Calu3 (cell line): Measurements from ENCODE around the gene ZBTB49. TPM values are rescaled to one million over a fixed set of nuclear protein-coding genes. Genes with fewer than 3 reads are reported as not detected.

ENCODE experiments used
- BruUV-seq: library from RNA; stranded (reverse); fragments of 400-500 nt; replicated peaks from 2 replicates; lab custom pipeline; 2021; lab: Mats Ljungman, UMichigan
- CTCF ChIA-PET: fragments of 300-600 bp; sonication (Branson Sonifier 250); formaldehyde crosslinking; loops from one replicate; lab custom pipeline; 2022; ENCODE audit warnings: antibody characterized with exemption; lab: Charles Lee
- DNase-seq: peaks from one replicate; pipeline ENCODE4 v3.0.0; 2022
- H3K27ac Mint-ChIP-seq: one replicate; pipeline ENCODE4 v1.8.0; 2022; ENCODE audit warnings: mixed read lengths; ENCODE audit not compliant: unreplicated experiment
- H3K27me3 Mint-ChIP-seq: one replicate; pipeline ENCODE4 v1.8.0; 2022; ENCODE audit warnings: mixed read lengths; ENCODE audit not compliant: unreplicated experiment
- H3K36me3 Mint-ChIP-seq: one replicate; pipeline ENCODE4 v1.8.0; 2022; ENCODE audit warnings: mild to moderate bottlenecking, moderate library complexity, mixed read lengths; ENCODE audit not compliant: insufficient read depth, unreplicated experiment
- H3K4me1 Mint-ChIP-seq: one replicate; pipeline ENCODE4 v1.8.0; 2022; ENCODE audit warnings: mild to moderate bottlenecking, low read depth, mixed read lengths; ENCODE audit not compliant: unreplicated experiment
- H3K4me3 Mint-ChIP-seq: one replicate; pipeline ENCODE4 v1.8.0; 2022; ENCODE audit warnings: mild to moderate bottlenecking, low read depth, moderate library complexity, mixed read lengths; ENCODE audit not compliant: unreplicated experiment
- H3K9me3 Mint-ChIP-seq: one replicate; pipeline ENCODE4 v1.8.0; 2022; ENCODE audit warnings: low read depth, mixed read lengths; ENCODE audit not compliant: unreplicated experiment
- intact Hi-C: fragments of 100-400 bp; cut with micrococcal nuclease; formaldehyde crosslinking; loops from one replicate; pipeline ENCODE4 v1.10.0; 2022; ENCODE audit not compliant: unreplicated experiment
- total RNA-seq: library from RNA; stranded (reverse); gene quantifications from 2 replicates; pipeline ENCODE4 v1.2.3, GENCODE V29; 2022
- TF ChIP-seq, protein P1 (sequence below): fragments of 200-600 bp; IDR thresholded peaks from one replicate; pipeline ENCODE4 v1.8.0; 2022; ENCODE audit warnings: antibody characterized with exemption; ENCODE audit not compliant: unreplicated experiment

ZBTB49 gene
- total RNA-seq, 1 experiment from 2014 or later = 3.3 TPM

DNA sequence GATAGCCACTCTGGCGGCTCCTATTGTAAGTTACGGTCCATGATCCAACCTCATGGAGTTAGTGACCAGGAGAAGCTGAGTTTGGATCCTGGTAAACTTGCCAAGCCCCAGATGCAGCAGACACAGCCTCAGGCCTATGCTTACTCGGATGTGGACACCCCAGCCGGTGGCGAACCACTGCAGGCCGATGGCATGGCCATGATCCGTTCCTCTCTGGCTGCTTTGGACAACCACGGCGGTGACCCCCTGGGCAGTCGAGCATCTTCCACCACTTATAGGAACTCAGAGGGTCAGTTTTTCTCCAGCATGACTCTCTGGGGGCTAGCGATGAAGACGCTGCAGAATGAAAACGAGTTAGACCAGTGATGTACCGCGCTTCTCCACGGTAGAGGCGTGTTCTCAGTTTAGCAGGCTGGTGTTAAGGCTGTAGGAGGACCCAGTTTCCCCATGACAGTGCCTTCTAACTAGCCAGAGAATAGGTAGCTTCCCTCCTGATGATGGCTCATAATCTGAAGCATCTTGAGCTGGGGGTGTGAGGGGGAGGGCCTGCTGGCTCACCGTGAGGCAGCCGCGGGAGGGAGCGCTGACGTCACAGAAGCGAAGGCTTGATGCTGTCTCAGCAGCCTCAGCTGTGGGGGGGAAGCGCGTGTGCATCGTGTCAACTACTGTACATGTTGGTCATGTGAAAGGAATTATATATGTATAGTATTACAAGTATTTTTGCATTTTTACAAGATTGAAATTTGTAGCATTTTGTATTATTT is 31.1 kb downstream of the ZBTB49 start:
- no peaks in the 10 kb centered on the region for H3K27me3 Mint-ChIP-seq
- no TSS peak for BruUV-seq
- CTCF ChIA-PET = no interaction called here
- TF ChIP-seq, protein P1, sequence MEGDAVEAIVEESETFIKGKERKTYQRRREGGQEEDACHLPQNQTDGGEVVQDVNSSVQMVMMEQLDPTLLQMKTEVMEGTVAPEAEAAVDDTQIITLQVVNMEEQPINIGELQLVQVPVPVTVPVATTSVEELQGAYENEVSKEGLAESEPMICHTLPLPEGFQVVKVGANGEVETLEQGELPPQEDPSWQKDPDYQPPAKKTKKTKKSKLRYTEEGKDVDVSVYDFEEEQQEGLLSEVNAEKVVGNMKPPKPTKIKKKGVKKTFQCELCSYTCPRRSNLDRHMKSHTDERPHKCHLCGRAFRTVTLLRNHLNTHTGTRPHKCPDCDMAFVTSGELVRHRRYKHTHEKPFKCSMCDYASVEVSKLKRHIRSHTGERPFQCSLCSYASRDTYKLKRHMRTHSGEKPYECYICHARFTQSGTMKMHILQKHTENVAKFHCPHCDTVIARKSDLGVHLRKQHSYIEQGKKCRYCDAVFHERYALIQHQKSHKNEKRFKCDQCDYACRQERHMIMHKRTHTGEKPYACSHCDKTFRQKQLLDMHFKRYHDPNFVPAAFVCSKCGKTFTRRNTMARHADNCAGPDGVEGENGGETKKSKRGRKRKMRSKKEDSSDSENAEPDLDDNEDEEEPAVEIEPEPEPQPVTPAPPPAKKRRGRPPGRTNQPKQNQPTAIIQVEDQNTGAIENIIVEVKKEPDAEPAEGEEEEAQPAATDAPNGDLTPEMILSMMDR = no peak
- H3K9me3 Mint-ChIP-seq = no peaks in the 10 kb centered on the region
- no peak for DNase-seq
- no peak overlapping the region for H3K27ac Mint-ChIP-seq
- intact Hi-C loops = no loop called here
- H3K4me1 Mint-ChIP-seq = no peaks in the 10 kb centered on the region
- no peaks in the 10 kb centered on the region for H3K36me3 Mint-ChIP-seq
- H3K4me3 Mint-ChIP-seq = no peak overlapping the region

DNA sequence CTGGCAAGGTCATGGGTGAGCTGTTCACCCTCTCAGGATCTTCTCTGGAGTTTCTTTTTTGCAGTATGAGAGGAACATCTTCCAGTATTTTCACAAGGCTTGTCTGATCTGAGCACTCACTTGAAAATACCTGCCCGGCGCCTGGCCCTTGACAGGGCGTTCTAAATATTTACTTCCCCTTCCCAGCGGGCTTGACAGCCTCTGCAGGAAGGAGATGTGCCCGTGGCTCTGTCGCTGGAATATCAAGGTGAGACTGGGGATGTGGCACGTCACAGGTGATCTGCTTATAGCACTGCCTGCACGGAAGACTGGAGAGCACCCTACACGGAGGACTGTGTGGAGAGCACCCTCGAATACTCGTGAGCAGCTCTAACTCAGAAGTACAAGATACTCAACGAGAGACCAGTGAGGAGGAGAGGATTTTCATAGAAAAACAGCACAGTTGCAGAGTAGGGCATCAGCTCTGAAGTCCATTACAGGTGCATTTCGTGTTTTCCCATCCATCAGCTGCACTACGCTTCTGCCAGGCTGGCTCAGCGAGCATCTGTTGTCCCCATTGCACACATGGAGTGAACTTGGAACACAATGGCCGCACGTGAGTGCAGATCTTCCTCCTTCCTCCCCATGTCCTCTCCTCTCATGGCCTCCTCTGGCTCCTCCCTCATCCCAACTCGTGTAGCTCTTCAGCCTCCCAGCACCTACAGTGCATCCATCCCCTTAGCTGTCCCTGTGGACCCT is 32.1 kb downstream of the ZBTB49 start:
- Mint-ChIP-seq H3K27ac (no peak overlapping the region), H3K4me1 (no peaks in the 10 kb centered on the region), H3K9me3 (no peaks in the 10 kb centered on the region), H3K4me3 (no peak overlapping the region), H3K27me3 (no peaks in the 10 kb centered on the region), H3K36me3 (no peaks in the 10 kb centered on the region)
- TF ChIP-seq, protein P1 = no peak
- CTCF ChIA-PET = interaction anchor here (0.6 kb wide), 1 partner anchor 222 kb away, joined by 16 read pairs; no protein-coding TSS in a partner anchor
- intact Hi-C loops = no loop called here
- no TSS peak for BruUV-seq
- no peak for DNase-seq

DNA sequence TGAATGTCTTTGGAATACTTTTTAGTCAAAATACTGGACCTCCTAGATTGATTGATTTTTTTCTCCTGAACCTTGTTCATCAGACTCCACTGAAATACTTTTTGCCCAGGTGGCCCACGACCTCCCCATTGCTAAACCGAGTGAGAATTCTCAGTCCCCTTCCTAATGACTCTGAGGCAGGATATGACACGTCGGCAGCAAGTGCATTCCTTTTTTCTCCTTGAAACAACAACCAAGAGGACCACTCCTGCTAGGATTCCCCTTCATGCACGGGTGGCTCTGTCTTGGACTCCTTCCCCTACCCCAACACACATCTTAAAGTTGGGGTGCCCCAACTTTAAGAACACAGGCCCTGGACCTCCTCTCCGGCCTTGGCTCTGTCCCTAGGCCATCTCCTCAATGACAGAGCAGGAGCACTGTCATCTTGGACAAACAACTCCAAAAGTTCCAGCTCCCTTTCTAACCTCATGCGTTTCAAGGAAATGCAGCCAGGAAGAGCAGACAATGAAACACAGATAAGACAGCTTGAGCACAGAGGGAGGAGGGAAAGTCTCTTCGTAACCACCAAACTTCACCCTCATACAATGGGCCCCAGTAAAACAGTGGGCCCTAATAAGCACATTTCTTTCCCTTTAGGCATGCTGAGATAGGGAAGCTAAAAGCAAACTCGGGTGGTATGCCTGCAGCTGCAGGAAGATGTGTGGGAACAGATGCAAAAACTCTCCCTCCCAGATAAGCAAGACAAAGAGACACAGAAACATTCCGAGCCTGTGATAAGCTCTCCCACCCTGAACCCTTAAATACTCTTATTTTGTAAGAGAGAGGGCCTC is 33.9 kb downstream of the ZBTB49 start:
- H3K36me3 Mint-ChIP-seq = no peaks in the 10 kb centered on the region
- no peaks in the 10 kb centered on the region for H3K4me1 Mint-ChIP-seq
- TF ChIP-seq, protein P1 = no peak
- no TSS peak for BruUV-seq
- no peak overlapping the region for H3K27ac Mint-ChIP-seq
- no peak for DNase-seq
- CTCF ChIA-PET = no interaction called here
- H3K9me3 Mint-ChIP-seq = no peaks in the 10 kb centered on the region
- intact Hi-C loops = no loop called here
- H3K4me3 Mint-ChIP-seq = no peak overlapping the region
- H3K27me3 Mint-ChIP-seq = no peaks in the 10 kb centered on the region

DNA sequence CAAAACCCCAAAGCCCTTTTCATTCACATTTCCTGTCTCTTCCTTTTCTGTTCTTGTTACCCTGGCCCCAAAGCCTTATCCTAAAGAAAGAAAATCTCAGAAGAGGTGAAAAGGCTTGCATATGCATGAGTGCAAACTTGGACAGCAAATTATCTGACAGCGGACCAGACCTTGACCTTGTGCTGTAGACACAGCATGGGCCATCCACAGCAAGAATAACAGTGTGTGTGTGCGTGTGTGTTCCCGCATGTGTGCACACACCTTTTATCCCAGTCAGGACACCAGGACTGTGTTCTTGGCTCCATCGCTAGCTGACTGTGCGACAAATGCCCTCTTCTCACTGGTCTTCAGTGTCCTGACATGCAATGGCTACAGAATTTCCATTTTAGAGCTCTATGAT is 35.3 kb downstream of the ZBTB49 start:
- Mint-ChIP-seq H3K27me3 (no peaks in the 10 kb centered on the region), H3K27ac (no peak overlapping the region), H3K36me3 (no peaks in the 10 kb centered on the region), H3K4me1 (no peaks in the 10 kb centered on the region), H3K4me3 (no peak overlapping the region), H3K9me3 (no peaks in the 10 kb centered on the region)
- TF ChIP-seq, protein P1 = no peak
- CTCF ChIA-PET = no interaction called here
- DNase-seq = no peak
- no TSS peak for BruUV-seq
- intact Hi-C loops = no loop called here
